Thymus (tissue), 11 donors: ENCODE measurements around the gene DNAH7. TPM values are rescaled to one million over a fixed set of nuclear protein-coding genes. Genes with fewer than 3 reads are reported as not detected.

Experiments
- DNase-seq, 9 donors: peaks; one replicate each; pipeline ENCODE4 v3.0.0-alpha.2; 2013; ENCODE audit warnings: low spot score in 9 of 9, low read depth in 6 of 9, missing footprints in 1 of 9
- H3K27ac ChIP-seq, 2 donors: one replicate each; pipeline ENCODE4 v1.5.1; 2013; ENCODE audit warnings: control low read depth in 1 of 2, low read depth in 1 of 2, low read length in 1 of 2, mild to moderate bottlenecking in 1 of 2, moderate library complexity in 1 of 2
- H3K27me3 ChIP-seq, 2 donors: one replicate each; pipeline ENCODE4 v1.5.1; 2013; ENCODE audit warnings: low read length in 1 of 2; ENCODE audit not compliant: control insufficient read depth in 2 of 2, insufficient read depth in 1 of 2
- H3K36me3 ChIP-seq, 2 donors: one replicate each; pipeline ENCODE4 v1.5.1; 2013; ENCODE audit warnings: low read length in 1 of 2, mild to moderate bottlenecking in 1 of 2, moderate library complexity in 1 of 2; ENCODE audit not compliant: control insufficient read depth in 2 of 2, insufficient read depth in 2 of 2
- H3K4me1 ChIP-seq, 2 donors: one replicate each; pipeline ENCODE4 v1.5.1; 2013; ENCODE audit warnings: low read length in 2 of 2; ENCODE audit not compliant: control insufficient read depth in 2 of 2, insufficient read depth in 2 of 2
- H3K4me3 ChIP-seq, 2 donors: one replicate each; pipeline ENCODE4 v1.5.1; 2013; ENCODE audit warnings: low read length in 2 of 2, control low read depth in 1 of 2, mild to moderate bottlenecking in 1 of 2
- H3K9me3 ChIP-seq, 2 donors: one replicate each; pipeline ENCODE4 v1.5.1; 2013; ENCODE audit warnings: low read length in 1 of 2, mild to moderate bottlenecking in 1 of 2; ENCODE audit not compliant: control insufficient read depth in 2 of 2, insufficient read depth in 1 of 2
- WGBS: extraction: QIAGEN DNeasy Blood & Tissue Kit; methylation state at CpG from one replicate; pipeline ENCODE4 v1.1.7; 2013; 5-methylcytosine and 5-hydroxymethylcytosine counted together
- polyA plus RNA-seq: library from polyadenylated mRNA; stranded (reverse); fragments of 200-250 nt; gene quantifications from one replicate; pipeline ENCODE4 v1.2.3, GENCODE V29; 2013
- total RNA-seq: library from RNA; stranded (reverse); fragments of 120-200 nt; gene quantifications from one replicate; pipeline ENCODE4 v1.2.4, GENCODE V29; 2013
- donor health status: healthy.

The DNAH7 gene
- total and polyA plus RNA-seq, 2 donors: 0.33 to 0.62 TPM

DNA sequence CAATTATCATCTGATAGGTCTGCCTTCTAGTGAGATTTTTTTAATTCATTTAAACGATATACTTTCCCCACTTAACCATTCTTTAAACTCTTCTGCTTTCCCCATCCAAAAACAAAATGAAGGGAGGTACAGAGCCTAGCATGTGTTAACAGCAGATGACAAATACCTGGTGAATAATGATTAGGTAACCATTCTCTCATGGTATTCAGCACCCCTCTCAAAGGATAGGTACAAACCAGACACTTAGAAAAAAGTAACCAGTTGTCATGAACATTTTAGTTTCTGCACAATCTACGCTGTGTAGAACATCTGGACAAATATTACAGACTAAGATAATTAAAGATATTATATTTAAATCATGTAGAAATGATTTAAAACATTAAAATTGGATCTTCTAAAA is 56.3 kb downstream of the DNAH7 start:
- 95% methylated on average over 2 of the region's 2 CpGs for WGBS
- Histone ChIP-seq H3K4me1 (no peaks in the 10 kb centered on the region), H3K4me3 (no peak overlapping the region), H3K27me3 (no peaks in the 10 kb centered on the region), H3K27ac (no peak overlapping the region), H3K9me3 (no peaks in the 10 kb centered on the region), H3K36me3 (no peaks in the 10 kb centered on the region)
- no peak for DNase-seq

DNA sequence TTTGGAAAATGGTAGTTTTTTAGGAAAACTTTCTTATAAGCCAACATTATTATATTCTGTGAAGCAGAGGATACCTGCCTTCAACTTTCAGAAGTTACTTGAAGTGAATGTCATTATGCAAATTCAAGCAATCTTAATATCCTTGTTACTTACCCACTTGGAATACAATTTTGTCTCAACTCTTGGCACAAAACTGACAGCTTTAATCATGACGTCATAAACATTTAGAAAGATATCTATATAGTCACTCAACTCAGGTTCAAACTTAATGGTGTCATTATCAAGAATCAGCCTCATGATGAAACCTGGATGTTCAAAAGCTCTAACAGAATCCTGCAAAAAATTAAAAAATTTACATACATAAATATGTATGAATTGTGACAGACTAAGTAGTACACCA is 68.1 kb downstream of the DNAH7 start:
- H3K9me3 ChIP-seq: peaks cover 0 to 2% of the 10 kb centered on the region in 2 donors
- no peaks in the 10 kb centered on the region for H3K27me3 ChIP-seq
- H3K4me3 ChIP-seq: no peak overlapping the region
- DNase-seq: no peak
- WGBS: 100% methylated on average over 1 of the region's 1 CpG
- H3K27ac ChIP-seq: no peak overlapping the region
- no peaks in the 10 kb centered on the region for H3K36me3 ChIP-seq
- H3K4me1 ChIP-seq: no peaks in the 10 kb centered on the region

DNA sequence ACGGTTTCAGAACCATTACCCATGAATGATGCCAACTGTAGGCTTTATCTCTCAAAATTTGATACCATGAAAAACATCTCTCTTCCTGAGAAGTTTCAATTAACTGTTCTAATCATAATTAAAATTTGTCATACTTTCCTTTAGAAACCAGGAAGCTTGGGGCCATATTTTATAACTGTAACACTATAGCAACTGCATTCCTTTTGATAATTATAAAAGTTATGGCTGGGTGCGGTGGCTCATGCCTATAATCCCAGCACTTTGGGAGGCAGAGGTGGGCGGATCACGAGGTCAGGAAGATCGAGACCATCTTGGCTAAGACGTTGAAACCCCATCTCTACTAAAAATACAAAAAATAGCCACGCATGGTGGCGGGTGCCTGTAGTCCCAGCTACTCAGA is 70.6 kb downstream of the DNAH7 start:
- 97% methylated on average over 8 of the region's 8 CpGs for WGBS
- Histone ChIP-seq H3K4me3 (no peak overlapping the region), H3K36me3 (no peaks in the 10 kb centered on the region), H3K4me1 (no peaks in the 10 kb centered on the region), H3K9me3 (no peaks in the 10 kb centered on the region), H3K27ac (no peak overlapping the region), H3K27me3 (no peaks in the 10 kb centered on the region)
- DNase-seq: no peak

DNA sequence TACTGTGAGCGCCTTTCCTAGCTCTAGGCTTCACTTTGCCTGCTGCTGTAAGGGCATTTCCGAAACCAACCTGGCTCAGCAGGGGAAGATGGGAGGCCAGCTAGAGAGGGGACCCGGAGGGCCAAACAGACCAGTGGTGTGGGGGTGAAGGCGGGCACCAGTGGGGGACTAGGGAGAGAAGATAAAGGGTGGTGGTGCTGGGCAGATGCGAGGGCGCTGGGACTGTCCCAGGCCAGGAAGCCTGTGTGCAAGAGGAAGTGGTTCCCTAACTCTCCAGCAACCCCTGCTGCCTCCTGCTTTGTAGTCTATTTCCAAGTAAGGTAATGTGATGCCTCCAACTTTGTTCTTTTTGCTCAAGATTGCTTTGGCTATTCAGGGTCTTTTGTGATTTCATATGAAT is 73.1 kb downstream of the DNAH7 start:
- DNase-seq: no peak
- no peaks in the 10 kb centered on the region for H3K4me1 ChIP-seq
- H3K4me3 ChIP-seq: no peak overlapping the region
- H3K27me3 ChIP-seq: no peaks in the 10 kb centered on the region
- WGBS: 90% methylated on average over 6 of the region's 6 CpGs
- H3K36me3 ChIP-seq: no peaks in the 10 kb centered on the region
- no peak overlapping the region for H3K27ac ChIP-seq
- no peaks in the 10 kb centered on the region for H3K9me3 ChIP-seq

DNA sequence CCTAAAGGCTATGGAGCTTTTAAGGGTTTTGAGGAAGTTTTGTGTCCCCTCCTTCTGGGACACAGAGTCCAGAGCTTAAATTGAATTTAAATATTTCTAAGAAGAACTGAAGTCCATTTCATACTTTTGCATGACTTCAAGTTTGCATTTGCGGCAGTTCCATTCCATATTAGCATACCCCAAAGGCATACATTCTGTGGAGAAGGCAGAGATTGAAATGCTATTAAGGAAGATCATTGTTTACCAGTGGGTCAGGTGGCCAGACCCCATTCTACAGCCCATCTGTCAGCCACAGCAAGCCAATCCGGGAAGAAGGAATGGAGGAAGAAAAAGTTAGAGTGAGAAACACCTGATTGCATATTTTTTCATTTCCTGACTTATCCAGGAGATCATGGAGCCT is 75.0 kb downstream of the DNAH7 start:
- Histone ChIP-seq H3K36me3 (no peaks in the 10 kb centered on the region), H3K4me3 (no peak overlapping the region), H3K27ac (no peak overlapping the region), H3K9me3 (no peaks in the 10 kb centered on the region), H3K4me1 (no peaks in the 10 kb centered on the region), H3K27me3 (no peaks in the 10 kb centered on the region)
- DNase-seq: no peak
- 96% methylated on average over 2 of the region's 2 CpGs for WGBS

DNA sequence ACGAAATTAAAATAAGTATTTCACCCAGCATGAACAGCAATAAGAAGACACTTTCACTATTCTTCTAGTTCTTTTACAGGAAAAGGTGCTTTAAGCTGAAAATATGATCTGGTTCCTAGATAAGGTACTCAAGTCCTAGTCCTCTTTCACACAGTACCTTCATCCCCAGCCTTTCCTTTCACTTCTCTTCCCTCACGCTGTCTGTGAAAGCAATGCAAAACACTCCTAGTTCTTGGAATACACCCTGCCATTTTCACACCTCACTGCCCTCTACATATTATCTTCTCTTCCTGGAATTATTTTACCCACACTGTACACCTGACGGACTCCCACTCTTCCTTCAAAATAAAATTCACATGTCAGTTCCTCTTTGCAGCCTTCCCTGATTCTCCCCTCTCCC is 82.9 kb downstream of the DNAH7 start:
- Histone ChIP-seq H3K4me3 (no peak overlapping the region), H3K4me1 (no peaks in the 10 kb centered on the region), H3K9me3 (no peaks in the 10 kb centered on the region), H3K27ac (no peak overlapping the region), H3K36me3 (no peaks in the 10 kb centered on the region), H3K27me3 (no peaks in the 10 kb centered on the region)
- DNase-seq: no peak
- 61% methylated on average over 3 of the region's 3 CpGs for WGBS

DNA sequence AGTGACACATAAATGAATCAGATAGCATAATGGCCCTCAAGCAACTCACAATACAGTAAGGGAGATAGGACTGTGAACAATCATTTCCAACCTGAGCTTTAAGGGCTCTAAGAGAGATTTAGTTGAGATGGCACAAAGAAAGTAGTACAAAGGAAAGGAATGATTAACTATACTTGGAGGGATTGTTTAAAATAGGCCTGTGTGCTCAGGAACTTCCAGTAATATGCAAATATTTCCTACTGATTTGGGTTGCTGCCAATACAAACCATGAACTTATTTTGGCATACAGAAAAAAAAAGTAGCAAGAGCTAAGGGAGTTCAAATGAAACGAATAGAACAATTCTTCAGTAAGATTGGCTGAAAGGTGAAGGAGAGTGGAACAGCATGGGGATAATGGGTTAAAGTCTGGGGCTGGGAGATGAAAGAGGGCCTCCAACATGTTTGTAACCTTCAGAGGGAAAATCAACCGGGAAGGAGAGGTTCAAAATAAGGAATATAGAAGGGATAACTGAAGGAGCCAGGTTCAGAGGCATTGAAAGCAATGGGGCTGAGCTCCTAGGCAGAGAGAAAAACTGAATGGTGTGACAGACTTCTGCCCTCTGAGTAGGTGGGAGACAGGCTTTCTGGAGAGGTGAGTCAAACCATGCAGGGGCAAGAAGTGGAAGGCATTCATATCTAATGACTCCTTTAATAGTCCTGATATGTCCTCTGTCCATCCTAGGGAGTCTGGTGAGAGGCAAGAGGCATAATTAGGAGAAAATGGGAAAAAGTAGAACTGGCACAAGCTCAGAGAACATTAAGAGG is 83.5 kb downstream of the DNAH7 start:
- 57% methylated on average over 2 of the region's 2 CpGs for WGBS
- no peak for DNase-seq
- Histone ChIP-seq H3K36me3 (no peaks in the 10 kb centered on the region), H3K4me3 (no peak overlapping the region), H3K4me1 (no peaks in the 10 kb centered on the region), H3K27me3 (no peaks in the 10 kb centered on the region), H3K27ac (no peak overlapping the region), H3K9me3 (no peaks in the 10 kb centered on the region)

DNA sequence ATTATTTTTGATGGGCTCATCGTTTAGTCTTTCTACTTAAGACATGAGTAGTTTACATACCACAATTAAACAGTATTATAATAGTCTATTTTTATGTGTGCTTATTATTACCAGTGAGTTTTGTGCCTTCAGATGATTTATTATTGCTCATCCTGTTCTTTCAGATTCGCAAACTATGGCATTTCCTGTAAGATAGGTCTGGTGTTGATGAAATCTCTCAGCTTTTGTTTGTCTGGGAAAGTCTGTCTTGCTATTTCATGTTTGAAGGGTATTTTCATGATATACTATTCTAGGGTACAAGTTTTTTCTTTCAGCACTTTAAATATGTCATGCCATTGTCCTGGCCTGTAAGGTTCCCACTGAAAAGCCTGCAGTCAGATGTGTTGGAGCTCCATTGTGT is 101.3 kb downstream of the DNAH7 start:
- Histone ChIP-seq H3K4me1 (no peaks in the 10 kb centered on the region), H3K4me3 (no peak overlapping the region), H3K27me3 (no peaks in the 10 kb centered on the region), H3K36me3 (no peaks in the 10 kb centered on the region), H3K27ac (no peak overlapping the region), H3K9me3 (no peaks in the 10 kb centered on the region)
- 74% methylated on average over 2 of the region's 2 CpGs for WGBS
- no peak for DNase-seq

DNA sequence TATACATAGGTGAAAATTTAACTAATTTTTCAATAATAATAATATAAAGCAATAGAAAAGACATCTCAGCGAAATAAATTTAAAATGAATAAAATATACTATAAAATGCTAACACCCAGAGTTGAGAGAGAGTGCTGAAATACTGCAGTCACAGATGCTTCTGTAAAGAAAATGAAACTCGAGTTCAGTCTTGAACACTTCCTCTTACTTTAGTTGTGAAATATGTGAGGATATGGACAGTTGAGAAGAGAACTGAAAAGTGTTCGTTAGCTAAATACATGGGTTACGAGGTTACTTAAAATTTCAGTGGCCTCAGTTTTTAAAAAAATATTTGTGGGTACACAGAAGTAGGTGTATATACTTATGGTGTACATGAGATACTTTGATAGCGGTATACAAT is 106.8 kb downstream of the DNAH7 start:
- H3K27me3 ChIP-seq: no peaks in the 10 kb centered on the region
- H3K36me3 ChIP-seq: no peaks in the 10 kb centered on the region
- DNase-seq: no peak
- WGBS: 63% methylated on average over 5 of the region's 5 CpGs
- H3K4me1 ChIP-seq: no peaks in the 10 kb centered on the region
- H3K4me3 ChIP-seq: no peak overlapping the region
- H3K27ac ChIP-seq: no peak overlapping the region
- no peaks in the 10 kb centered on the region for H3K9me3 ChIP-seq
